NCI-H2171 (cell line): Measurements from ENCODE around the gene CEMIP.

ENCODE experiments used
- DNase-seq: peaks from one replicate; lab custom pipeline; 2025; lab: John Stamatoyannopoulos, UW

Gene CEMIP

GRCh38 chr15:80852676-80853075, 73.5 kb downstream of the CEMIP start:
- DNase-seq: no peak

GRCh38 chr15:80854104-80854503, 74.9 kb downstream of the CEMIP start:
- no peak for DNase-seq

GRCh38 chr15:80855206-80855605, 76.0 kb downstream of the CEMIP start:
- no peak for DNase-seq

- peak; percentile 14 for DNase-seq
Observed at GRCh38 chr15:80856400-80856799, 77.2 kb downstream of the CEMIP start.

GRCh38 chr15:80856809-80857377, 77.7 kb downstream of the CEMIP start:
- DNase-seq: no peak

- no peak for DNase-seq
Observed at GRCh38 chr15:80861731-80862170, 82.6 kb downstream of the CEMIP start.

GRCh38 chr15:80864666-80865065, 85.5 kb downstream of the CEMIP start:
- DNase-seq: no peak

GRCh38 chr15:80866936-80867335, 87.8 kb downstream of the CEMIP start:
- no peak for DNase-seq

GRCh38 chr15:80870366-80870765, 91.2 kb downstream of the CEMIP start:
- DNase-seq: no peak

- DNase-seq: no peak
Observed at GRCh38 chr15:80870893-80871292, 91.7 kb downstream of the CEMIP start.

GRCh38 chr15:80871858-80872257, 92.7 kb downstream of the CEMIP start:
- DNase-seq: no peak

GRCh38 chr15:80873366-80873952, 94.3 kb downstream of the CEMIP start:
- DNase-seq: no peak

GRCh38 chr15:80875568-80876347, 96.6 kb downstream of the CEMIP start:
- no peak for DNase-seq

- no peak for DNase-seq
Observed at GRCh38 chr15:80876348-80876674, 97.1 kb downstream of the CEMIP start.

- DNase-seq: no peak
Observed at GRCh38 chr15:80878242-80878866, 99.2 kb downstream of the CEMIP start.

GRCh38 chr15:80878867-80879250, 99.7 kb downstream of the CEMIP start:
- no peak for DNase-seq

- DNase-seq: no peak
Observed at GRCh38 chr15:80880086-80880485, 100.9 kb downstream of the CEMIP start.

GRCh38 chr15:80883641-80884040, 104.5 kb downstream of the CEMIP start:
- DNase-seq: no peak

- no peak for DNase-seq
Observed at GRCh38 chr15:80885016-80885579, 105.9 kb downstream of the CEMIP start.

- no peak for DNase-seq
Observed at GRCh38 chr15:80887148-80887547, 108.0 kb downstream of the CEMIP start.

- no peak for DNase-seq
Observed at GRCh38 chr15:80888846-80889245, 109.7 kb downstream of the CEMIP start.

- no peak for DNase-seq
Observed at GRCh38 chr15:80890341-80891005, 111.3 kb downstream of the CEMIP start.
